A549 (cell line): Measurements from ENCODE around the gene RALBP1. TPM values are rescaled to one million over a fixed set of nuclear protein-coding genes. Genes with fewer than 3 reads are reported as not detected.

Experiments
- ATAC-seq, 2 experiments: fragments of 200-7000 bp in 1 of 2; fragments of >200 bp in 1 of 2; cut with Nextera tagmentation in 1 of 2; cut with Tn5 transposase in 1 of 2; 3 replicates each; pipeline versions ENCODE4 v1.8.0 to v1.9.1; 2018 to 2020; ENCODE audit warnings: mild to moderate bottlenecking in 1 of 2, moderate library complexity in 1 of 2
- CTCF ChIA-PET: fragments of 300-600 bp; sonication (Branson Sonifier 250); formaldehyde crosslinking; extraction: SDS; loops from one replicate; lab custom pipeline; 2021; ENCODE audit warnings: antibody characterized with exemption, inconsistent platforms; lab: Yijun Ruan, JAX
- POLR2A ChIA-PET: fragments of 350-600 bp; formaldehyde crosslinking; extraction: SDS; loops from one replicate; lab custom pipeline; 2021; ENCODE audit warnings: antibody characterized with exemption, inconsistent platforms; lab: Yijun Ruan, JAX
- DNase-seq, 2 experiments: peaks; one replicate each; pipeline versions ENCODE4 v3.0.0 to v3.0.0-alpha.2; 2011 to 2016; ENCODE audit warnings: low read depth in 1 of 2, low spot score in 1 of 2
- FAIRE-seq: peaks from 2 replicates; lab custom pipeline; 2011; peaks lifted over from hg19 to GRCh38; lab: Jason Lieb, UNC
- H3K27ac ChIP-seq, 2 experiments: fragments of >200 bp; sonication (Bioruptor Twin); formaldehyde crosslinking; 3 replicates each; pipeline ENCODE4 v1.5.1; 2016 to 2017
- H3K4me1 ChIP-seq: fragments of >200 bp; sonication (Bioruptor Twin); formaldehyde crosslinking; 3 replicates; pipeline ENCODE4 v1.6.1; 2016
- H3K4me2 ChIP-seq: fragments of >200 bp; sonication (Bioruptor Twin); formaldehyde crosslinking; 3 replicates; pipeline ENCODE4 v1.6.1; 2016
- H3K4me3 ChIP-seq: fragments of >200 bp; sonication (Bioruptor Twin); formaldehyde crosslinking; 3 replicates; pipeline ENCODE4 v1.5.1; 2016
- H3K9me3 ChIP-seq: fragments of >200 bp; sonication (Bioruptor Twin); formaldehyde crosslinking; 3 replicates; pipeline ENCODE4 v1.6.1; 2016
- BHLHE40 ChIP-seq: IDR thresholded peaks from 2 replicates; pipeline ENCODE4 v1.6.1; 2012; ENCODE audit warnings: low read depth, low read length, inconsistent platforms
- CBX2 ChIP-seq: fragments of 200-600 bp; sonication (generic); IDR thresholded peaks from 2 replicates; pipeline ENCODE4 v1.6.1; 2016; ENCODE audit warnings: low read depth, mild to moderate bottlenecking, borderline replicate concordance
- CEBPB ChIP-seq, 2 experiments: fragments of >200 bp in 1 of 2; sonication (Bioruptor Twin) in 1 of 2; formaldehyde crosslinking in 1 of 2; IDR thresholded peaks; 2 replicates each; pipeline ENCODE4 v1.6.1; 2012 to 2016
- CHD2 ChIP-seq: fragments of 150-350 bp; IDR thresholded peaks from 2 replicates; pipeline ENCODE4 v1.6.1; 2014; ENCODE audit warnings: low read length; ENCODE audit not compliant: partially characterized antibody
- EHF ChIP-seq: fragments of 250-450 bp; sonication (Bioruptor Pico); IDR thresholded peaks from 2 replicates; pipeline ENCODE4 v1.5.0; 2020; ENCODE audit warnings: mild to moderate bottlenecking
- ESRRA ChIP-seq: fragments of 150-350 bp; IDR thresholded peaks from 2 replicates; pipeline ENCODE4 v1.6.1; 2014; ENCODE audit warnings: mild to moderate bottlenecking, low read length, borderline replicate concordance
- FOSB ChIP-seq: fragments of 250-450 bp; sonication (Bioruptor Pico); IDR thresholded peaks from 2 replicates; pipeline ENCODE4 v1.5.0; 2020; ENCODE audit warnings: mild to moderate bottlenecking, moderate library complexity
- FOSL2 ChIP-seq, 2 experiments: fragments of 450-650 bp in 1 of 2; fragments of >200 bp in 1 of 2; sonication (Bioruptor Twin) in 1 of 2; formaldehyde crosslinking; IDR thresholded peaks; 2 replicates each; pipeline versions ENCODE4 v1.5.0 to v1.6.1; 2016 to 2020; ENCODE audit warnings: mild to moderate bottlenecking in 1 of 2, moderate library complexity in 1 of 2
- FOXS1 ChIP-seq: fragments of 250-450 bp; sonication (Bioruptor Pico); IDR thresholded peaks from 2 replicates; pipeline ENCODE4 v1.5.0; 2020; ENCODE audit warnings: mild to moderate bottlenecking, moderate library complexity
- HOXA7 ChIP-seq: fragments of 250-450 bp; sonication (Bioruptor Pico); IDR thresholded peaks from 2 replicates; pipeline ENCODE4 v1.5.0; 2020; ENCODE audit warnings: mild to moderate bottlenecking, moderate library complexity
- JUN ChIP-seq, 2 experiments: fragments of >200 bp; sonication (Bioruptor Twin); formaldehyde crosslinking; IDR thresholded peaks; 2 replicates in 1 of 2; 3 replicates in 1 of 2; pipeline ENCODE4 v1.6.1; 2016 to 2017
- KDM1A ChIP-seq: fragments of 200-600 bp; sonication (generic); IDR thresholded peaks from 2 replicates; pipeline ENCODE4 v1.6.1; 2016; ENCODE audit warnings: low read depth, mild to moderate bottlenecking
- MAZ ChIP-seq: fragments of 150-350 bp; IDR thresholded peaks from 2 replicates; pipeline ENCODE4 v1.6.1; 2014; ENCODE audit warnings: antibody characterized with exemption, low read depth, low read length, borderline replicate concordance
- MYC ChIP-seq: IDR thresholded peaks from 2 replicates; pipeline ENCODE4 v1.6.1; 2012; ENCODE audit warnings: mild to moderate bottlenecking, inconsistent platforms, low read length, improper control_type of control experiment, borderline replicate concordance
- NFE2L2 ChIP-seq: fragments of 150-350 bp; conservative IDR thresholded peaks from 2 replicates; pipeline ENCODE4 v1.6.1; 2014; ENCODE audit warnings: low read length
- NR3C1 ChIP-seq: fragments of >200 bp; sonication (Bioruptor Twin); formaldehyde crosslinking; IDR thresholded peaks from 3 replicates; pipeline ENCODE4 v1.6.1; 2017
- PHF8 ChIP-seq: fragments of 200-600 bp; sonication (generic); IDR thresholded peaks from 2 replicates; pipeline ENCODE4 v1.6.1; 2016; ENCODE audit warnings: low read depth, mild to moderate bottlenecking, antibody characterized with exemption, moderate library complexity, borderline replicate concordance
- POLR2AphosphoS2 ChIP-seq: conservative IDR thresholded peaks from 2 replicates; pipeline ENCODE4 v1.6.1; 2012; ENCODE audit warnings: low read length, improper control_type of control experiment, inconsistent platforms
- RFX5 ChIP-seq: fragments of 450-650 bp; IDR thresholded peaks from 2 replicates; pipeline ENCODE4 v1.7.1; 2014; ENCODE audit warnings: antibody characterized with exemption, mild to moderate bottlenecking, moderate library complexity
- TFCP2L1 ChIP-seq: fragments of 250-450 bp; sonication (Bioruptor Pico); IDR thresholded peaks from 2 replicates; pipeline ENCODE4 v1.5.0; 2021; ENCODE audit warnings: mild to moderate bottlenecking
- ZNF302 ChIP-seq: fragments of 250-450 bp; sonication (Bioruptor Pico); IDR thresholded peaks from 2 replicates; pipeline ENCODE4 v1.9.0; 2021; ENCODE audit warnings: inconsistent platforms, mild to moderate bottlenecking, moderate library complexity
- WGBS: methylation state at CpG from one replicate; pipeline ENCODE4 v1.1.6; 2017; ENCODE audit errors: missing lambda C conversion rate; 5-methylcytosine and 5-hydroxymethylcytosine counted together
- polyA plus RNA-seq, 4 experiments: library from polyadenylated mRNA; depleted of rRNA in 3 of 4; stranded (reverse); fragments of >200 nt; fragmentation: RNase III in 1 of 4; extraction: RNeasy Plus Mini Kit Qiagen cat#74134 plus additional on column Dnase treatment in 1 of 4; gene quantifications; 2 replicates in 3 of 4; 3 replicates in 1 of 4; pipeline ENCODE4 v1.2.3, GENCODE V29; 2011 to 2017
- TF ChIP-seq, protein P1 (sequence below): fragments of 250-450 bp; sonication (Bioruptor Pico); IDR thresholded peaks from 2 replicates; pipeline ENCODE4 v1.5.0; 2021; ENCODE audit warnings: mild to moderate bottlenecking, moderate library complexity, borderline replicate concordance
- TF ChIP-seq, protein P2 (sequence below): IDR thresholded peaks from 2 replicates; pipeline ENCODE4 v1.6.1; 2012

The RALBP1 gene
- polyA plus RNA-seq, 2 of the 4 experiments (the other 2 are of a cell fraction) = 35.6 to 38.2 TPM

DNA sequence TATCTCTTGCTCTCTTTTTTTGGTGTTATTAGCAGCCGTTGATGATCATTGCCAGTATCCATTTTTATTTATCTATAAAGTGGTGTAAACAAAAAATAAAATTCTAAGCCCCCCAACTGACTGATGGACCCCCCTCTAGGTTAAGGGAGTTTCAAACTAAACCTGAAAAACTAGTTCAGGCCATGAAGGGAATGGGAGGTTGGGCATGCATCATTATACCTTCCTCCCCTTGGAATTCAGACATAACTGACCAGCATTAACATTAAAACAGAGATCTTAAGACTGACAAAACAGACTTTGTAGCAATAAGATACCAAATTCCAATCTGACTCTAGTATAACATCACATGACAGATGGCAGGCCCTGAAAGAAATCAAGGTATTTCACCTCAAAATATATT lies 20.2 kb downstream of the RALBP1 start:
- Histone ChIP-seq H3K9me3 (no peaks in the 10 kb centered on the region), H3K27ac (no peak overlapping the region), H3K4me3 (no peak overlapping the region)
- no peak for FAIRE-seq
- no peak for DNase-seq
- POLR2A ChIA-PET = no interaction called here
- TF ChIP-seq NR3C1 (no peak), HOXA7 (CRISPR knock-in tag) (no peak), MYC (no peak), RFX5 (no peak), CHD2 (no peak), ESRRA (no peak), POLR2AphosphoS2 (no peak), ZNF302 (CRISPR knock-in tag) (no peak), CBX2 (no peak), CEBPB (IDR thresholded peaks at IDR 0.05) (no peak), TFCP2L1 (CRISPR knock-in tag) (no peak), FOSL2 (IDR thresholded peaks at IDR 0.05) (no peak), FOSL2 (CRISPR knock-in tag; IDR thresholded peaks at IDR 0.05) (no peak)
- TF ChIP-seq, protein P1, sequence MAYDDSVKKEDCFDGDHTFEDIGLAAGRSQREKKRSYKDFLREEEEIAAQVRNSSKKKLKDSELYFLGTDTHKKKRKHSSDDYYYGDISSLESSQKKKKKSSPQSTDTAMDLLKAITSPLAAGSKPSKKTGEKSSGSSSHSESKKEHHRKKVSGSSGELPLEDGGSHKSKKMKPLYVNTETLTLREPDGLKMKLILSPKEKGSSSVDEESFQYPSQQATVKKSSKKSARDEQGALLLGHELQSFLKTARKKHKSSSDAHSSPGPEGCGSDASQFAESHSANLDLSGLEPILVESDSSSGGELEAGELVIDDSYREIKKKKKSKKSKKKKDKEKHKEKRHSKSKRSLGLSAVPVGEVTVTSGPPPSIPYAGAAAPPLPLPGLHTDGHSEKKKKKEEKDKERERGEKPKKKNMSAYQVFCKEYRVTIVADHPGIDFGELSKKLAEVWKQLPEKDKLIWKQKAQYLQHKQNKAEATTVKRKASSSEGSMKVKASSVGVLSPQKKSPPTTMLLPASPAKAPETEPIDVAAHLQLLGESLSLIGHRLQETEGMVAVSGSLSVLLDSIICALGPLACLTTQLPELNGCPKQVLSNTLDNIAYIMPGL = no peak
- TF ChIP-seq, protein P2, sequence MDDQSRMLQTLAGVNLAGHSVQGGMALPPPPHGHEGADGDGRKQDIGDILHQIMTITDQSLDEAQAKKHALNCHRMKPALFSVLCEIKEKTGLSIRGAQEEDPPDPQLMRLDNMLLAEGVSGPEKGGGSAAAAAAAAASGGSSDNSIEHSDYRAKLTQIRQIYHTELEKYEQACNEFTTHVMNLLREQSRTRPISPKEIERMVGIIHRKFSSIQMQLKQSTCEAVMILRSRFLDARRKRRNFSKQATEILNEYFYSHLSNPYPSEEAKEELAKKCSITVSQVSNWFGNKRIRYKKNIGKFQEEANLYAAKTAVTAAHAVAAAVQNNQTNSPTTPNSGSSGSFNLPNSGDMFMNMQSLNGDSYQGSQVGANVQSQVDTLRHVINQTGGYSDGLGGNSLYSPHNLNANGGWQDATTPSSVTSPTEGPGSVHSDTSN = no peak
- TF ChIP-seq, all 56 proteins: peak for 0
- Histone ChIP-seq H3K4me1 (no peaks in the 10 kb centered on the region), H3K4me2 (no peak overlapping the region)
- CTCF ChIA-PET = no interaction called here
- ATAC-seq = no peak
- 89% methylated on average over 1 of the region's 1 CpG for WGBS

DNA sequence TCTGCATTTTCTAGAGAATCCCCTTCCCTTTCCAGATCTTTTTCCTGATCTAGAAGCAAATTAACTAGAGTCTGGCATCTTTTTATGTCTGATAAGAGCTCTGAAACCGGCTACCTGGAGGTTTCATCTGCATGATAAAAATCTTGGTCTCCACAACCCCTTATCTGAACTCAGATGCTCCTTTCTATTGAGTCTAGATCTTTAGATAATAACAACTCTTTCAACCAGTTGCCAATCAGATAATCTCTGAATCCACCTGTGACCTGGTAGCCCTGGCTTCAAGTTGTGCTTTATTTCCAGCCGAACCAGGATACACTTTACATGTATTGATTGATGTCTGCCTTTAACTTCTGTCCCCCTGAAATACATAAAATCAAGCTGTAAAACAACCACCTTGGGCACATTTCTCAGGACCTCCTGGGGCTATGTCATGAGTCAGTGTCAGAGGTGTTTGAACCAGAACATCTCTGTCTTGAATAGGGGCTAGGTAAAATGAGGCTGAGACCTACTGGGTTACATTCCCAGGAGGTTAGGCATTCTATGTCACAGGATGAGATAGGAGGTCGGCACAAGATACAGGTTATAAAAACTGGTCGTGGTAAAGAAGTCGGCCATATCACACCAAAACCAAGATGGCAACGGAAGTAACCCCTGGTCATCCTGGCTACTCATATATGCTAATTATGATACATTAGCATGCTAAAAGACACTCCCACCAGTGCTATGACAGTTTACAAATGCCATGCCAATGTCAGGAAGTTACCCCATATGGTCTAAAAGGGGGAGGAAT lies 20.8 kb downstream of the RALBP1 start:
- CTCF ChIA-PET = interaction anchor here (0.6 kb wide), 1 partner anchor 156 kb away, joined by 3 read pairs; no protein-coding TSS in a partner anchor
- no peak for DNase-seq
- no peak for ATAC-seq
- no peak for FAIRE-seq
- TF ChIP-seq FOSB (CRISPR knock-in tag) = no peak
- no peak for TF ChIP-seq NFE2L2
- TF ChIP-seq, protein P2 = no peak
- TF ChIP-seq BHLHE40 = no peak
- no peak for TF ChIP-seq KDM1A
- no peak for TF ChIP-seq MAZ
- no peak for TF ChIP-seq PHF8
- TF ChIP-seq CBX2 = no peak
- TF ChIP-seq TFCP2L1 (CRISPR knock-in tag) = no peak
- TF ChIP-seq JUN (IDR thresholded peaks at IDR 0.05) = no peak
- no peak for TF ChIP-seq EHF (CRISPR knock-in tag)
- no peak for TF ChIP-seq FOXS1 (CRISPR knock-in tag)
- TF ChIP-seq, protein P1 = no peak
- POLR2A ChIA-PET = no interaction called here
- H3K4me3 ChIP-seq = no peak overlapping the region
- no peak overlapping the region for H3K4me2 ChIP-seq
- no peaks in the 10 kb centered on the region for H3K4me1 ChIP-seq
- no peak overlapping the region for H3K27ac ChIP-seq
- H3K9me3 ChIP-seq = no peaks in the 10 kb centered on the region
- 94% methylated on average over 6 of the region's 6 CpGs for WGBS
